ENCODE data around the gene CACNB4.
"Not testable (repeated sequence)": the region's sequence is repeated elsewhere in the genome, so short reads cannot be mapped to it uniquely, and the experiment has no call there.

The CACNB4 gene

DNA sequence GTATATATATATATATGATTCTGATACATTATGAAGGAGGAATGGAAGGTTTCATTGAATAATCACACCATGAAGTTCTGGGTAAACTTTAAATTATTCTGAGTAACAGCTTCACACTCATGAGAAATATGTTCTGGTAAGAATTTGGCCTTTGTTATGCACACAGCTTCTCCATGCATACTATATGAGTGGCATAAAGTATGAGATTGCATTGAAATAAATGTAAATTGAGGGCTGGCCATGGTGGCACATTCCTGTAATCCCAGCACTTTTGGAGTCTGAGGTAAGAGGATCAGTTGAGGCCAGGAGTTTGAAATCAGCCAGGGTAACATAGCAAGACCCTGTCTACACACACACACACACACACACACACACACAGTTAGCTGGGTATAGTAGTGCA lies 220.6 kb downstream of the CACNB4 start:
- no peak overlapping the region for H3K4me3 Mint-ChIP-seq
- DNase-seq = no peak
- no peak for ATAC-seq
- H3K27ac Mint-ChIP-seq = no peak overlapping the region
- H3K4me1 Mint-ChIP-seq = peaks cover 12% of the 10 kb centered on the region
- H3K27me3 Mint-ChIP-seq = no peaks in the 10 kb centered on the region
- H3K9me3 Mint-ChIP-seq = no peaks in the 10 kb centered on the region

DNA sequence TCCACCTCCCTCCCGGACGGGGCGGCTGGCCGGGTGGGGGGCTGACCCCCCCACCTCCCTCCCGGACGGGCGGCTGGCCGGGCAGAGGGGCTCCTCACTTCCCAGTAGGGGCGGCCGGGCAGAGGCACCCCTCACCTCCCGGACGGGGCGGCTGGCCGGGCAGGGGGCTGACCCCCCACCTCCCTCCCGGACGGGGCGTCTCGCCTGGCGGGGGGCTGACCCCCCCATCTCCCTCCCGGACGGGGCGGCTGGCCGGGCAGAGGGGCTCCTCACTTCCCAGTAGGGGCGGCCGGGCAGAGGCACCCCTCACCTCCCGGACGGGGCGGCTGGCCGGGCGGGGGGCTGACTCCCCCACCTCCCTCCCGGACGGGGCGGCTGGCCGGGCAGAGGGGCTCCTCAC lies 223.2 kb downstream of the CACNB4 start:
- not testable (repeated sequence) for H3K9me3 Mint-ChIP-seq, DNase-seq, H3K27ac Mint-ChIP-seq, H3K27me3 Mint-ChIP-seq, ATAC-seq, H3K4me3 Mint-ChIP-seq
- peaks cover 12% of the 10 kb centered on the region for H3K4me1 Mint-ChIP-seq

DNA sequence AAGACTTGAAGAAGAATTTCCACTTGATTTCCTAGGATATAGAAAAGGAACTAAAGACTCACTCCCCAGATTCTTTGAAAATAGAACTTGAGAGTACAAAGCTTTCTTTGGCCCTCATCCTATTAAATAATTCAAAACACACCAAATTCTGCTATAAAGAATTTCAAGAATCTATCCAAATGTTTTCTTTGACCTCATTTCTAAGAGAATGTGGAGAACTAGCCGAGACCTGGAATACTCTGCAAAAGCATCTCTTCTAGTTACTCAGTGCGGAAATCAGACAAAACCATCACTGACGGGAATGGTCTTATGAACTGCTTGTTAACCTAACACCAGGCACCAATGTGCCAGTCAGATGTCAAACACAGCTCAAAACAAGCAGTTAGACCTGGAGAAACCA lies 226.4 kb downstream of the CACNB4 start:
- Mint-ChIP-seq H3K4me1 (no peaks in the 10 kb centered on the region), H3K27me3 (no peaks in the 10 kb centered on the region), H3K9me3 (no peaks in the 10 kb centered on the region), H3K4me3 (no peak overlapping the region), H3K27ac (no peak overlapping the region)
- DNase-seq = no peak
- ATAC-seq = no peak

DNA sequence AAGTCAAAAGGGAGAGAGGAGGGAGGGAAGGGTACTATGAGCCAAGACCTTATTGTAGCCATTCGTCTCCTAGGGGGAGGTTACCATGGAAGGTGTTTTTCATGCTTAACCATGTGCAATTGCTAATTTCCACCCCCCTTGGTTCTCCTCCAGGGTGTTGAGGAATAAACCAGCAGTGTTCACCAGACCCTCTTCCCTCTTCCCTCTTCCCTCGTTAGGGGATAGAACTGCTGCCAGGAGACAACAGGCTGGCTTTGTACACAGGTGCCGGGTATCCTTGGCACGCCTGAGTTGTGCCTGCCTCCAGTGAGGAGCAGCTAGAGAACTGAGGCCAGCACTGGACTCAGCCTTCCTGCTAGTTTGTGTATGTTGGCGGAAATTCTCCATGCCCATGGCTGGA lies 229.6 kb downstream of the CACNB4 start:
- H3K27ac Mint-ChIP-seq = no peak overlapping the region
- H3K4me3 Mint-ChIP-seq = no peak overlapping the region
- ATAC-seq (no peak), DNase-seq (no peak)
- H3K27me3 Mint-ChIP-seq = no peaks in the 10 kb centered on the region
- no peaks in the 10 kb centered on the region for H3K4me1 Mint-ChIP-seq
- H3K9me3 Mint-ChIP-seq = no peaks in the 10 kb centered on the region

DNA sequence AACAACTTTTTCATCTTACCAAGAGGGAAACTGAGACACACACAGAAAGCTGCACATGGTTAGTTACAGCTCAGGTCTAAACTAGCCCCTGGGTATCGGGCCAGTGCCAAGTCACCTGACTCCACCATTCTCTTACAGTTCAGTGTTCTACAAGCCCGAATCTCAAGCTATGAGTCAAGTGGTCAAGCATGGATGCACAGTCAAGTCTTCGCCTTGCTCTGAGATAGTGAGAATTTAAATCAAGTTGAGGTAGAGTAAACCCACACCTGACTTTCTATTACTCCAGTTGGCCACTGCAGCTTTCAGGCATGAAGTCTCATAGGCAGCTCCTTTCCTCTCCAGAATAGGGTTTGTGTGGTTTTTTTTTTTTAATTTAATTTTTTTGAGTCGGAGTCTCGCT lies 236.1 kb downstream of the CACNB4 start:
- Mint-ChIP-seq H3K9me3 (no peaks in the 10 kb centered on the region), H3K27me3 (no peaks in the 10 kb centered on the region), H3K4me1 (no peaks in the 10 kb centered on the region), H3K27ac (no peak overlapping the region), H3K4me3 (no peak overlapping the region)
- ATAC-seq (no peak), DNase-seq (no peak)

DNA sequence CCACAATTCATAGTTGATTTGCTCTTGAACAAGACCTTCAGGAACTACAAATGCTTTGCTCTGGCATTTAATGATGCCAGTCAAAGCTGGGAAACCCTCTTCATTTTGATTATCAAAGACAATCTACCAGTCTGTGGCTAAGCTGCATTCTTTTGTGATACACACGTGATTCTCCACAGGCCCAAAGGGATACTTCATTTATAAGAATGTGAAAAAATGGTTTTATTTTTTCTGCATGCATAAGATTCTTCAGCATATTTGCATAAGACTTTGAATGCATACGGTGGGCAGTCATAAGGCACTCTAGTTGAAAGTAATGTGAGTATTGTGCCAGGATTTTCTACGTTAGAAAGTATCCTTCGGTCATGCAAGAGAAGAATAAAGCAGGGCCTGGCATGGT lies 237.7 kb downstream of the CACNB4 start:
- no peaks in the 10 kb centered on the region for H3K4me1 Mint-ChIP-seq
- H3K27me3 Mint-ChIP-seq = no peaks in the 10 kb centered on the region
- no peak for ATAC-seq
- DNase-seq = no peak
- no peak overlapping the region for H3K27ac Mint-ChIP-seq
- no peak overlapping the region for H3K4me3 Mint-ChIP-seq
- H3K9me3 Mint-ChIP-seq = no peaks in the 10 kb centered on the region

DNA sequence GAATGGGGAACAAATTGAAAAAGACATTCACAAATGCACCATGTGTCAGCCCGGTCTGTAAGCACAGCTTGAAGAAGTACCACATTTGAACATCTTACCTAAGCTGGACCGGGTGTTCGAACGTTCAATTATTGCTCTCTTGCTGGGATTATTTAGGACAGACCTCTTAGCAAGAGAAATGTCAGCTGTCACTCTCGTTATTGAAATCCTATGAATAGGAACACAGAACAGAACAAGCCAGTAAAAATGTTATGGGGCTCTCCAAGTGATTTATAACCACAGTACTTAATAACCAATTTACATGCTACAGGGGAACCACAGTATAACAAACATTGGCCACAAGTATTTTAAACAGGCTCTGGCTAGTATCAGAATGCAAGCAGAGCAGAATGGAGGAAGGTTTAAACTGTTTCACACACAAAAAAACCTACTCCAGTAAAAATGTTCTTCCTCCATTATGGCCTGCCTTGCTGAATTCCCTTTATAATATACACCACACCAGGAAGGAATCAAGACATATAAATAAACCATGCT lies 238.2 kb downstream of the CACNB4 start:
- Mint-ChIP-seq H3K27me3 (no peaks in the 10 kb centered on the region), H3K27ac (no peak overlapping the region)
- no peak for ATAC-seq

DNA sequence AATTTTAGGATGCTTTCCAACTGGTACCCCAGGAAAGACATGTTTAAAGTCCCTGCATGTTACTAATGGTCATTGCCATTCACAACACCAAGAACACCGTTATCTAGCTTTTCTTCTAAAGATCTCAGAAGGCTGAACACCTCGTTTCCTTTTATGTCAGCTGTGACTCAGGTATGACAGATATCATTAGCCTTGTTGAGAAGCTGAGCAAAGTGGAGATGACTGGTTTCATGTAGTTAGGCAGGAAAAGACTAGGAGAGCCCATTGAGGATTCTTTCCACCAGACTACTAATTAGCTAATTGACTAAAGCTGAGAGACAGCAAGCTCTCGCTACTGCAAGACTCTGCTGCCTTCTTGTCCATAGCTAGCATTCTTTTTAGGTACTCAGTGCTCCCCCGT lies 238.6 kb downstream of the CACNB4 start:
- no peaks in the 10 kb centered on the region for H3K4me1 Mint-ChIP-seq
- no peak overlapping the region for H3K4me3 Mint-ChIP-seq
- H3K27me3 Mint-ChIP-seq = no peaks in the 10 kb centered on the region
- H3K9me3 Mint-ChIP-seq = no peaks in the 10 kb centered on the region
- no peak for DNase-seq
- H3K27ac Mint-ChIP-seq = no peak overlapping the region
- no peak for ATAC-seq

More for the DNA sequence above, 238.2 kb downstream of the CACNB4 start:
- Mint-ChIP-seq H3K9me3 (no peaks in the 10 kb centered on the region), H3K4me1 (no peaks in the 10 kb centered on the region), H3K4me3 (no peak overlapping the region)
- DNase-seq = no peak

DNA sequence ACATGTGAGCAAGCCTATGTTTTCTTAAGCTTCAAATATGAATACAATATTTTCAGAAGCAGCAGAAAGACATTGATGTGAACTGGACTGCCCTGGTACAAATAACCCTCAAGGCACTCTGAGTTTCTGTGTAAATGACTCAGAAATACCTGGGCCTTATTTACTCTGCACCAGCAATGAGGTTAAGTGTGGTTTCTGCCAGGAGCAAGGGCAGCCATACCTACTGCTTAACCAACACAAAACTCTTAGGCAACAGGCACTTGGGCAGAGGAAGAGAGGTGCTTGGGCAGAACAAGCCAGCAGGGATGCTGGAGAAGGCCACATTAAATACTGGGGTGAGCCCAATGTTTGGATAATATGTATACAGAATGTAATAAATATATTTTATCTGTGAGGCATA lies 241.2 kb downstream of the CACNB4 start:
- ATAC-seq = no peak
- Mint-ChIP-seq H3K27me3 (no peaks in the 10 kb centered on the region), H3K9me3 (no peaks in the 10 kb centered on the region), H3K4me1 (no peaks in the 10 kb centered on the region), H3K4me3 (no peak overlapping the region), H3K27ac (no peak overlapping the region)
- no peak for DNase-seq

DNA sequence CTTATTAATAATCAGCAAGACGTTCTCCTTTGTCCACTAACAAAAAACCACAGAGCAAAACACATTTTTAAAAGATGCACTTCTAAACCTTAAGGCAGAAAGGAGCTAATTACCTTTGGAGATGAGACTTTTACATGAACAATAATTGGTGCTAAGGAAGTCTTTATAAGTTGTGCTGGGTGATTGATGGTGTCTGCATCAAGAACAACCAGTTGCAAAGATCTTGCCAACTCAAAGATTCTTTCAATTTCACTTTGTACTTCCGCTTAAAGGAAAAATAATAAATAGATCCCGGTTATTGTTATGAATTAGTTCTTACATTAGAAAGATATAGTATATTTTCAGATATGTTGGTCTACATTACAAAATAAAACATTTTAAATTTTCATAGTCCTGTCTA lies 243.7 kb downstream of the CACNB4 start:
- no peak for ATAC-seq
- Mint-ChIP-seq H3K9me3 (no peaks in the 10 kb centered on the region), H3K4me3 (no peak overlapping the region), H3K4me1 (no peaks in the 10 kb centered on the region), H3K27me3 (no peaks in the 10 kb centered on the region), H3K27ac (no peak overlapping the region)
- DNase-seq = no peak

DNA sequence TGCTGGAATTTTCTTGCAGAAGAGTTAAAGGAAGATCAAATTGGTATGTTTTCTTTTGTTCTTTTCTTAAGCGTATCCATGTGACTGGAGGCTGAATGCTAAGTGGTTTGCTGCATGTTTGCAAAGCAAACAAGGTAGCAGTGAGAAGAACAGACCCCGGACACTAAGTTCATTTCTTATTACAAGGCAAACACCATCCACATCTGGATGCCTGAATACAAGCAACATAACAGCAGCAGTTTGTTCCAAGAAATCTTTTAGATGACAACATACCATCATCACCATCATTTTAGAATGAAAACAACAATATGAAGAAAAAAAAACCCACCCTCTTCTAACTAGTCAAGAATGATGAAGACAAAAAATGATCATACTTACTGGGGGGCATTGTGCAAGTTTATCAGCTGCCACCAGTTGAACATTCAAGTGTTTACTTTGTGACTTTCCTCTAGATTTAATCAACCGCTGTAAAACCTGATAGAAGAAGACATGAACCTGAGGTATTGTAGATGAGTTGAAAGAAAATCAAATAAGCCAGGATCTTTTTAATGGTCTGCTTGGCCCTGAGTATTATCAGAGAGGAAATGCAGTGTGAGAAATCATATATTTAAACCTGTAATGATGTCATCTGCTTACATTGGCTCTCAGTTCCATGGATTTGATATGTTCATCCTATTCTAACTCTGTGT lies 245.6 kb downstream of the CACNB4 start:
- no peak for DNase-seq
- Mint-ChIP-seq H3K9me3 (no peaks in the 10 kb centered on the region), H3K4me1 (no peaks in the 10 kb centered on the region), H3K27me3 (no peaks in the 10 kb centered on the region), H3K4me3 (no peak overlapping the region), H3K27ac (no peak overlapping the region)
- no peak for ATAC-seq

DNA sequence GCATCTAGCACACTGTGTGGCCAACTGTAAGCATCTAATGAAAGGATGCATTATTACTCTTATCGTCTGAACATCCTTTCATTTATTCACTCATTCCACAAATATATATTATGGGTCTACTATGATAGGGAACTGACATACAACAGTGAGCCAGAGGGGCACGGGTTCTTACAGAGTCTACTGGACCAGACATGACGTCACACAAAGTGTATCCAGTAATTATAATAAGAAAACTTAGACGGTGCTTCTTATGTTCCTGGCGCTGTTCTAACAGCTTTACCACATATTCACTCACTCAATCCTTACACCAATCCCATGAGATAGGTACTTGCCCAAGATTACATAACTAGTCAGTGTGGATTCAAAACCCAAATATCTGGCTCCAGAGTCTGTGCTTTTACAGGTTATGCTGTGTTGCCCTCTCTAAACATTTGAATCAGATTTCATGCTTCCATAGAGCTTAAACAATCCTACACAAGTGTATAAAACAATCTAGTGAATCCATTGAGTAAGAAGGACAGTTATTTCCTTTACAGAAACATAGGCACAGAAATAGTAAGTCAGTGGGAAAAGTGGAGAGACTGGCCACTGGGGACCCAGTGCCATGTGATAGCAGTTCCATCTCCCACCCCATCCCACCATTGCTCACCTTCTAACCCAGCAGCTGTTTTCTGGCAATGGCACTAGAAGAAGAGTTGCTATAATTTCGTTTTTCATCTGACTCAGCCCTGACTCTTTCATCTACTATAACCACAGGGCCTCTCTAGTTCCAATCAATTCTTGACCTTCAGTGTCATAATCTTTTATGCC lies 246.4 kb downstream of the CACNB4 start:
- Mint-ChIP-seq H3K9me3 (no peaks in the 10 kb centered on the region), H3K27ac (no peak overlapping the region), H3K4me3 (no peak overlapping the region), H3K4me1 (no peaks in the 10 kb centered on the region), H3K27me3 (no peaks in the 10 kb centered on the region)
- no peak for DNase-seq
- ATAC-seq = no peak

DNA sequence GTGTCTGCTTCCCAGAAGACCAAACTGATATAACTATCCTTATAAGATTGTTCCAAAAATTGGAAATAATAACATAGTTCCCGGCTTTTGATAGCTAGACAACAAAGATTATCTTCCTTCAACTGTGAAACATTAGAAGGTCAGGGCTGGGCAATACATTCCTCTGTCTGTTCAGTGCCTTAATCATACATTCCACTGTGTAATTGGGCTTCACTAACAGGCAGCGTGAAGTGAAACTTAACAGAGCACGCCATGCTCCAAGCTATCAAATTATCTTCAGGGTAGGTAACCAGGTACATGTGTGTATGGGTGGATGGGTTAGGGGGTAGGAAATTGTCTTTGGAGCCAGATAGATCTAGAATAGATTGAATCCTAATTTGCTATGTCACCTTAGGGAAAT lies 247.1 kb downstream of the CACNB4 start:
- Mint-ChIP-seq H3K4me3 (no peak overlapping the region), H3K4me1 (no peaks in the 10 kb centered on the region), H3K9me3 (no peaks in the 10 kb centered on the region), H3K27ac (no peak overlapping the region), H3K27me3 (no peaks in the 10 kb centered on the region)
- ATAC-seq (no peak), DNase-seq (no peak)

DNA sequence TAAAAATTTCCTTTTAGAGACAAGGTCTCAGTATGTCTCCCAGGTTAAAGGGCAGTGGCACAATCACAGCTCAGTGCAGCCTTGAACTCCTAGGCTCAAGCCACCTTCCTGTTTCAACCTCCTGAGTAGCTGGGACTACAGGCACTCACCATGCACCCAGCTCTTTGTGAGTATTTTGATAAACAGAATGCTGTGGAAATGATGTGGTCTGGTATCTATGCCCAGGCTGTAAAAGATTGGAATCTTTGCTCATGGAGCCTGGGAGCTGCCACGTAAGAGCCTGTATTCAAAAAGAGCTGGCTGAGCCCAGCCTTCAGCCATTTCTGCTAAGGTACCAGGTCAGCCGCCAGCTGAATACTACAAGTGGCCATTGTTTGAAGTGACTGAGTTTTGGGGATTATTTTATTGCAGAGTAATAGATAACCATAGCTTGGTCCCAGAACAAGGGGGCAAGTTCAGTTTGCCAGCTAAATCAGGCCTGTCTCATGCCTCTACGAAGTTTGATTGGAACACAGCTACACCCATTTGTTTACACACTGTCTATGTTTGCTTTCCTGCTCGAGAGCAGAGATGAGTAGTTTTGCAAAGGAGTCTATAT lies 249.3 kb downstream of the CACNB4 start:
- ATAC-seq (no peak), DNase-seq (no peak)
- Mint-ChIP-seq H3K9me3 (no peaks in the 10 kb centered on the region), H3K27me3 (no peaks in the 10 kb centered on the region), H3K4me3 (no peak overlapping the region), H3K27ac (peak overlapping the region in 1 of 2 donors; percentile 19), H3K4me1 (no peaks in the 10 kb centered on the region)

DNA sequence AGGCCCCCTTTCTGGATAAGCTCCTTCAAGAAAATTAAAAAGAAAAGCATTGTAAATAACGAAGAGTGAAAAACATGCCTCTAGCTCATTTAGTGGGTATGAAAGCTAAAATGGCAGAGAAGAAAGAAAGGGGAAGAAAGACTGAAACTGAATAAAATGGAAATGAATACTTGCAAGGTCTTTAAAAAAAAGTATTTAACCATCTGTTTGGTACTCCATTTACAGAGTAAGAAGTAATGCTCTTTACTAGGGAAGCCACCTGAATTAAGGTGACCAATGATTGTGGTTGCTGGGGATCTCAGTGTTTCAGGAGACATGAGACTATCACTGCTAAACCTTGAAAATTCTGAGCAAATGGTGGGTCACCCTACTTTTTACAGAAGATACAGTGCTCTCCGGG lies 253.0 kb downstream of the CACNB4 start:
- no peak overlapping the region for H3K27ac Mint-ChIP-seq
- H3K4me3 Mint-ChIP-seq = no peak overlapping the region
- no peak for ATAC-seq
- no peaks in the 10 kb centered on the region for H3K4me1 Mint-ChIP-seq
- peaks cover 8% of the 10 kb centered on the region for H3K27me3 Mint-ChIP-seq
- no peak for DNase-seq
- no peaks in the 10 kb centered on the region for H3K9me3 Mint-ChIP-seq

DNA sequence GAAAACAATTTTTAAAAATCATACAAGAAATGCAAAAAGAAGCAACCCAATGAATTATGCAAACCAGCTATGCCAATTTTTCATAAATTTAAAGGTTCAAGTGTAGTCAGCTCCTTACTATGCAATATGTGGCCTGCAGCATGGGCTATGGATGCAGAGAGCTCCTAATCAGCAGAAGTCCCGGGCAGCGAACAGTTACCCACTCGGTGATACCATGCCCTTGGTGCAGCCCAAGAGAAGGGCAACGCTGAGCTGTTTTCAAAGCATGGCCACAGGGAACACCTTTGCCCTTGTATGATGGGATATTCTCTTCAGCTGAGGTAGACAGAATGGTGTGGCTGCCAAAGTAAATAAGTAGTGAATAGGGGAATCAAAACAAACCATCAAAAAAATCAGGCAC lies 253.4 kb downstream of the CACNB4 start:
- H3K9me3 Mint-ChIP-seq = no peaks in the 10 kb centered on the region
- no peak overlapping the region for H3K27ac Mint-ChIP-seq
- DNase-seq (no peak), ATAC-seq (no peak)
- no peak overlapping the region for H3K4me3 Mint-ChIP-seq
- H3K4me1 Mint-ChIP-seq = no peaks in the 10 kb centered on the region
- peaks cover 8% of the 10 kb centered on the region for H3K27me3 Mint-ChIP-seq

Data from stimulated activated naive CD8-positive, alpha-beta T cell treated with anti-CD3 and anti-CD28 coated beads, Interleukin-15, amount 100 ng/mL, for 72 hours (primary cell).